Epithelial cell of esophagus (primary cell): ENCODE results near the gene ZNRF3.
A peak's percentile ranks its signal among the peaks of the same experiment; 100 is the strongest.
"Not testable (repeated sequence)": the region's sequence is repeated elsewhere in the genome, so short reads cannot be mapped to it uniquely, and the experiment has no call there.

ENCODE experiments used
- DNase-seq: peaks from one replicate; pipeline ENCODE4 v3.0.0; 2010; ENCODE audit warnings: low read depth
- H3K4me3 ChIP-seq: 2 replicates; pipeline ENCODE4 v1.5.1; 2011; ENCODE audit warnings: mild to moderate bottlenecking, low read length, control low read depth
- TF ChIP-seq, protein P1 (sequence below): IDR thresholded peaks from 2 replicates; pipeline ENCODE4 v1.5.1; 2011; ENCODE audit warnings: low read depth, mild to moderate bottlenecking, low read length, control low read depth, inconsistent platforms; ENCODE audit not compliant: insufficient read depth; ENCODE audit errors: missing control alignments

ZNRF3 gene

DNA sequence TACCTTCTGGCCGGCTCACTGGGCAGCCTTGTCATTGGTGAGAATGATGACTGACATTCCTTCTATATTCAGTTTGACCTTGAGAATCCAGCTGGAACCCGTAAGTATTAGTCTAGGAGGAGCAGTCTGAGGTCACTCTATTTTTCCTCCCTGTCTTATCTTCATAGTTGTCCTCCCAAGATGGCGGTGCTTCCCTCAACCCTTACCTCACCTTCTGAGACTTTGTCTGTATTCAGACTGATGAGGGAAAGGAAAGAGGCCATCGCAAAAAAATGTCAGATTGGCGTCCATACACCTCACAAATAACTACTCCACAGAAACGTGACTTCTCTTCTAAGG lies 195.5 kb downstream of the ZNRF3 start:
- no peak overlapping the region for H3K4me3 ChIP-seq
- no peak for DNase-seq
- TF ChIP-seq, protein P1, sequence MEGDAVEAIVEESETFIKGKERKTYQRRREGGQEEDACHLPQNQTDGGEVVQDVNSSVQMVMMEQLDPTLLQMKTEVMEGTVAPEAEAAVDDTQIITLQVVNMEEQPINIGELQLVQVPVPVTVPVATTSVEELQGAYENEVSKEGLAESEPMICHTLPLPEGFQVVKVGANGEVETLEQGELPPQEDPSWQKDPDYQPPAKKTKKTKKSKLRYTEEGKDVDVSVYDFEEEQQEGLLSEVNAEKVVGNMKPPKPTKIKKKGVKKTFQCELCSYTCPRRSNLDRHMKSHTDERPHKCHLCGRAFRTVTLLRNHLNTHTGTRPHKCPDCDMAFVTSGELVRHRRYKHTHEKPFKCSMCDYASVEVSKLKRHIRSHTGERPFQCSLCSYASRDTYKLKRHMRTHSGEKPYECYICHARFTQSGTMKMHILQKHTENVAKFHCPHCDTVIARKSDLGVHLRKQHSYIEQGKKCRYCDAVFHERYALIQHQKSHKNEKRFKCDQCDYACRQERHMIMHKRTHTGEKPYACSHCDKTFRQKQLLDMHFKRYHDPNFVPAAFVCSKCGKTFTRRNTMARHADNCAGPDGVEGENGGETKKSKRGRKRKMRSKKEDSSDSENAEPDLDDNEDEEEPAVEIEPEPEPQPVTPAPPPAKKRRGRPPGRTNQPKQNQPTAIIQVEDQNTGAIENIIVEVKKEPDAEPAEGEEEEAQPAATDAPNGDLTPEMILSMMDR = no peak

DNA sequence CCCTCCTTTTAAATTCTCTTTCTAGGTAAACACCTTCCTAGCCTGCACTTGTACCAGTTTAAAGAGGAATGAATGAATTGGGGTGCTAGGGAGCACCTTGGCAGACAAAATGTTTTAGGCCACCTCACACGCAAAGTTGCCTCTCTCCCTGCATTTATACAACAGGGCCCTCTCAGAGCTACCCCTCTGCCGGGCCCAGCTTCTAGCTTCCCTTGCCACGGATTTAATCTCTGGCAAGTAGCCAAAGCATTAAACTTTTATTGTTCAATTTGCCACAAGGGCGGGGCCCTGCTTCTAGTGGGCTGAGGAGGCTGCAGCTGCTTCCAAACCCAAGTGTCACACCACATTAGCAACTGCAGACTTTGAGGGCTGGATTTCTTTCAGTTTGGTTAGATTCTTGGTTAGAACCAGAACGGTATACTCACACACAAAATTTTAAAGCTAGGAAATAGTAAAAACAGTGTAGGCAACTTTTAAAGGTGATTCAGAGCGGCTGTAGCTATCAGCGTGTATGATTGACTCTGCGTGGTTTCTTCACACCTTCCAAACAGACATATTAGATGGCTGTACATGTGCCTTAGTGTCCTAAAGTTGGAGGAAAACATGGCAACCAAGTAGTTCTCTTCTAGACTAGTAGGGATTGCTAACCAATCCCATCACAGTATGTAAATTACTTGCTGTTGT lies 196.0 kb downstream of the ZNRF3 start:
- H3K4me3 ChIP-seq = no peak overlapping the region
- no peak for DNase-seq
- TF ChIP-seq, protein P1 = no peak

DNA sequence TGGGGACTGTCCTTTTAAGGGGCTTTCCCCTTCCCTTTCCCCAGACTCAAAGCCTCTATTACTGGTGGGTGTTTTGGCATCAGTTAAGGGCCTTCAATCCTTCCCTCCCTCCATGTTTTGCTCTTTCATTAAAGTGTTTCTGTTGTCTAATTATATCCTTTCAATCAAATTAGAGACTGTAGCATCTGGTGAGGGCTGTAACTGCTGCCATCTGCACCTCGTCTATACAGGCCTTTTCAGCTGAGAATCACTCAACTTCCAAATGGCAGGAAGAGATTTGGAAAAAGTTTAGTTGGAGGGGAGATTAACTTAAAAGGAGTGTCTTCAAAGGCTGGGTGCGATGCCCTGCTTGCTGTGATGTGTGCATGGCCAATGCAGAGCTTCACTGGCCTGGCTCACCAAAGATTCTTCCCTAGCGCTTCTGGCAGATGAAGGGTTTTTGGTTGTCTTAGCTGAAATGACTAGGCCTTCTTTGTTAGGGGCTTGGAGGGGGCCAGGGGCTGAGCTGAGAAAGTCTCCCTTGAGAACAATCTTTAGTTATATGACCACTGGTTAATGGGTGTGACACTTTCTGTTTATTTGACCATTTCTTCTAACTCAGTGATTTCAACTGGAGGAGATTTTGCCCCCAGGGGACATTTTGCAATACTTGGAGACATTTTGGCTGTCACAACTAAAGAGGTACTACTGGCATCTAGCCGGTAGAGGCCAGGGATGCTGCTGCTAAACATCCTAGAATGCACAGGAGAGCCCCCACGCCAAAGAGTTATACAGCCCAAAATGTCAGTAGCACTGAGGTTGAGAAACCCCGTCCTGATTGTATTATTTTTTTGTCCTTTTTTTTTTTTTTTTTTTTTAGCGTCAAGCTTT lies 197.0 kb downstream of the ZNRF3 start:
- no peak overlapping the region for H3K4me3 ChIP-seq
- peak; percentile 58 for DNase-seq
- TF ChIP-seq, protein P1 = peak; percentile 27

DNA sequence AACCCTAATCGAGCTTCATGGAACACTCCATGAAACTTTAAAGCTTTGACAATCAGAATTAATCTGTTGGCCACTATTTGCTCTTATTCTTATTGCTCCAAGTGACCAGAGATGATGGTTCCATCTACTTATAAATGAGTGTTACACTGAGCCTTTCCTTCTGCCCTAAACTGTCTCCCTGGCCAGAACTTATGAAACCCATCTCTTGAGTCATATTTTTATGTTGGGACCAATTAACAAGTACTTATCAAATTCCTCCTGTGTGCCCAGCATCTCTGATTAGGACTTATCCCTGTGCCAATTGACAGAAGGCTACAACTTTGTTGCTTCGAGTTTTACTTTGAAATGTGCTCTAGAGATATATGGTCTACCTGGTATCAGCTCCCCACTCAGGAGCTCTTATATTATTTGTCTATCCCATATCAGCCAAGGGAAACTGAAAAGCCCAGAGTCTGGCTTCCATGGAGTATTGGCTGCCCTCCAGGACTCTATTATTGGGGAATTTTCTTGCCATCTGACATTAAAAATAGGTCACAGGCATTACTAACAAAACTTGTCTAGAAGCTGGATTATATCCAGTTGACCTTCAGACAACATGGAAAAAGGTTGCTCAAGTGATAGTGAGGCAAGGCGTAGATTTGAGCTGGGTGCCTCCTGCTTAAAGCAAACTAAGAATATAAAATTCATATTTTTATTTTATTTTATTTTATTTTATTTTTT lies 198.3 kb downstream of the ZNRF3 start:
- H3K4me3 ChIP-seq = no peak overlapping the region
- no peak for DNase-seq
- TF ChIP-seq, protein P1 = no peak

DNA sequence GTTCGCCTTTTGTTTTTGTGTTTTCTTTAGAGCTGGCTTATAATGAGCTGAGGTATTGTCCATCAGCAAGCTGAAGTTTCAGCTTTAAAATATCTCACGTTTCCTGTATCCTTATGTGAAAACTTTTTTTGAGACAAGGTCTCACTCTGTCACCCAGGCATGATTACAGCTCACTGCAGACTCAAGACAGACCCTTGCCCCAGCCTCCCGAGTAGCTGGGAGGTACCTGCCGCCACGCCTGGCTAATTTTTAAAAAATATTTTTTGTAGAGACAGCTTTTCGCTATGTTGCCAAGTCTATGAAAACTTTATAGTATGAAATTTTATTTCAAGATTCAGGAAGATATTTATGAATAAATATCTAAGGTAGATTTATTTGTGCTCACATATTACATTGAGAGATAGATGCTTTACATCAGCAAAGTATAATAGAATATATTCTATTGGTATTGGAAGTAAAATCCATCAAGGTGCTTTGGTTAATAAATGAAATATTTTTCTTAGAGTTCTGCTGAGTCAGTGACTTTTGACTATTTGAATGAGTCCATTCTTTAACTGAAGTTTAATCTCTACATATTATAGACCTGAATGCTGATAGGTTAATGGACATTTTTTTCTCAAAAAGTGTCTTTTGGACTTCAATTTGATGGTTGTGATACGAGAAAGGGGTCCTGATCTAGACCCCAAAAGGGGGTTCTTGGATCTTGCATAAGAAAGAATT lies 199.6 kb downstream of the ZNRF3 start:
- no peak for DNase-seq
- TF ChIP-seq, protein P1 = no peak
- no peak overlapping the region for H3K4me3 ChIP-seq

DNA sequence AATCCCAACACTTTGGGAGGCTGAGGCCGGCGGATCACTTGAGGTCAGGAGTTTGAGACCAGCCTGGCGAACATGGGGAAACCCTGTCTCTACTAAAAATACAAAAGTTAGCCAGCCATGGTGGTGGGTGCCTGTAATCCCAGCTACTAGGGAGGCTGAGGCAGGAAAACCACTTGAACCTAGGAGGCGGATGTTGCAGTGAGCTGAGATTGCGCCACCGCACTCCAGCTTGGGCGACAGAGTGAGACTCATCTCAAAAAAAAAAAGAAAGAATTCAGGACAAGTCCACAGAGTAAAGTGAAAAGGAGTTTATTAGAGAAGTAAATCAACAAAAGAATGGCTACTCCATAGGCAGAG lies 200.2 kb downstream of the ZNRF3 start:
- H3K4me3 ChIP-seq, DNase-seq: not testable (repeated sequence)
